CD4-positive, alpha-beta T cell treated with Interleukin-15 for 1 hour (primary cell): ENCODE data around the gene TTLL6.
"Not testable (repeated sequence)": the region's sequence is repeated elsewhere in the genome, so short reads cannot be mapped to it uniquely, and the experiment has no call there.

Source experiments
- DNase-seq: peaks from one replicate; pipeline ENCODE4 v3.0.0-alpha.2; 2020

TTLL6 gene

GRCh38 chr17:48816774-48817590 lies at the start of gene TTLL6:
Gene TTLL6, minus strand, starts transcription at chr17:48817229. Its CDS starts 157 bp downstream, at chr17:48817072.
- peak; percentile 74 for DNase-seq

DNA sequence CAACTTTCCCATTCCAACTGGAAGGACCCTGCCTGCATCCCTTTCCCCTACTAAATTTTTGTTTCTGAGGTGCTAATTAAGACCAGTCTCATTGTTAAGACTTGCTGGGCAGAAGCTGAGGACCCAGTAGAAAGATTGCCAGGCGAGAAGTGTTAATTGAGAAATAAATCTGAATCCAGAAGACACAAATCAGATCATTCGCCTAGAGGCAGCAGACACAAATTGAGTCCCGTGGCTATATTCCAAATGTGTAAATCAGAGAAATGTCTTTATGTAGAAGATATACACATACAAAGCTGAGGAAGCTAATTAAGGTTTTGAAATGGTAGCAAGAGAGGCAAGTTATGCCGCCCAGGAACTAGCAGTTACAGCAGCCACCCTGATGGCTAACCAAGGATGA lies 43.4 kb upstream of the TTLL6 start:
- DNase-seq, result no peak

GRCh38 chr17:48860034-48860433 lies 43.0 kb upstream of the TTLL6 start:
- no peak for DNase-seq

DNA sequence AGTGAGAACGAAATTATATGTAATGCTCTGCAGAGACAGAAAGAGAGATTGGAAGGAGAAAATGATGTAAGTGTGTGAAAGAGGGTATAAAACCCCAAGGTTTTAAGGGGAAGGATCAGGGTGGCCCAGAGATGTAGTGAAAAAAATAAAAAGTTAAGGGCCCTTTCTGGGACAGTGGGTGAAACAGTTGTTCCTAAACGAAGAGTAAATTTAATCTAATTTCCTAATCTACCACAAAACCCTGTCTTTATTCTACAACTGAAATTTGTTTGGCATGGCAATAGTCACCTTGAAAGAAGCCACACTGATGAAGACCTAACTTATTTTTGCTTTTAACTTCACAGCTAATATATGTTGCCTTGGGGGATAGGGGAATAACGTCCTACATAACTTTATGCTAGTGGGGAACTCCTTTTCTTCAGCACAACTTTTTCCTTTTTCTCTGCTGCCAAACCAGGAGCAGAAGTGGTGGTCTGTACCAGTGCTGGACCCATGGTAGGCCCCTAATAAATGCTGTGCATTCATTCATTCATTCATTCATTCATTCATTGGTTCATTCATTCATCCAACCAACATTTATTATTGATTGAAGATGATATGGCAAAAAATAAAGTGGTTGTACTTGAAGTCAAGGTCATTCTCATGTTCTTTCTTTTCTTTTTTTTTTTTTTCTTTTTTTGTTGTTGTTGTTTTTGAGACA lies 39.2 kb upstream of the TTLL6 start:
- no peak for DNase-seq

- DNase-seq, result no peak
These were observed 37.9 kb upstream of the TTLL6 start for GRCh38 chr17:48854774-48855476.

DNA sequence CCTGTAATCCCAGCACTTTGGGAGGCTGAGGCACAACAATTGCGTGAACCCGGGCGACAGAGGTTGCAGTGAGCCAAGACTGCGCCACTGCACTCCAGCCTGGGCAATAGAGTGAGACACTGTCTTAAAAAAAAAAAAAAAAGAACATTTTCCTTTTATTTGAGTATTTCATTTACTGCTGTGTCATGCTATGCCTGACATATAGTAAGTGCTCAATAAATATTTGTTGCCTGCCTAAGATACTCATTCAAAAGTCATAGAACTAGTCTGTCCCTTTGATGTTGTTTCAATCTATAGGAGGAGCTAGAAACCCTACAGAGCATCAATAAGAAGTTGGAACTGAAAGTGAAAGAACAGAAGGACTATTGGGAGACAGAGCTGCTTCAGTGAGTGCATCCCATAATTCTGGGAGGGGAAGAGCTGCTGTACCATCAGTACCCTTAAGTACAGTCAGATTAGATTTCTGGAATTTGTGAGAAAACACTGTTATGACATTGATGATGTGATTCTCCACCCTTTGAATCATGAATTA lies 33.8 kb upstream of the TTLL6 start:
- no peak for DNase-seq

- no peak for DNase-seq
These were observed 26.3 kb upstream of the TTLL6 start for GRCh38 chr17:48843187-48843900.

DNA sequence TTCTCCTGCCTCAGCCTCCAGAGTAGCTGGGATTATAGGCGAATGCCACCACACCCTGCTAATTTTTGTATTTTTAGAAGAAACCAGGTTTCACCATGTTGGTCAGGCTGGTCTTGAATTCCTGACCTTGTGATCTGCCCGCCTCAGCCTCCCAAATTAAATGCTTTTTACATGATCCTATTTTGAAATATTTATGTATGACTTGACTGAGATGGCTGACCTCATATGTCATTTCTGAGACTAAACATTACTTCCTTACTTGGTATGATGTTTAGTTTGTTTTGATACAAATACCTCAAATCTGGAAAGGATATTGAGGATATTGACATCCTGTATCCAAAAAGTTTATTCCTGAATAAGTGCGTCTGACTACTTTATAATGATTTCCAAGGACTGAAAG lies 25.7 kb upstream of the TTLL6 start:
- no peak for DNase-seq

DNA sequence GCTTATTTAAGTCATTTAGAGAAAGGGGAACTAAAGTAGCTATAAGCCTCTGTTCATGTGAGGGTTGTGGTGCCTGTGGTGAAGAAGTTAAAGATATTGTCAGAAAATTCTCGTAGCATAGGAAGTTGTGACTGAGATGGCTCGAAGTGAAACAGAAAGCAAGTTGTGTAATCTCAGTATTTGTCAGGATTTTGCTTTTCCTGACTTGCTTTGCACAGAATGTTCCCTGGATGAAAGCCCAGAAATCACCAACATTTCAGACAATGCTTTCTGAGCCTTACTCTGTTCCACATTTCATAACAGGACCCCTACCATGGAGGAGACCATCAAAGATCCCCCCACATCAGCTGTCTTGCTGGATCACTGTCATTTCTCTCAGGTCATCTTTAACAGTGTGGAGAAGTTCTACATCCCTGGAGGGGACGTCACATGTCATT lies 24.4 kb upstream of the TTLL6 start:
- peak; percentile 35 for DNase-seq

GRCh38 chr17:48840441-48840840 lies 23.4 kb upstream of the TTLL6 start:
- no peak for DNase-seq

DNA sequence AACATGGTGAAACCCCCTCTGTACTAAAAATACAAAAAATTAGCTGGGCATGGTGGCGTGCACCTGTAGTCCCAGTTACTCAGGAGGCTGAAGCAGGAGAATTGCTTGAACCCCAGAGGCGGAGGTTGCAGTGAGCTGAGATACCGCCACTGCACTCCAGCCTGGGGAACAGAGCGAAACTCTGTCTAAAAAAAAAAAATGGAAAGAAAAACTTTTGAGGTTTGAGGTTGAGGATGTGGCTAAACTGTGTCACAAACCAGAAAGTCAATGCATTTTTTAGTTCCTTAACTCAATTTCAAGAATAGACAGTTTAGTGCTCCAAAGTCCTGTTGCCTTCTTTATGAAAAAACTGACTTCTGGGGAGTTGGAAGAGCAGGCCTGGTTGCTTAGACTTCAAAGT lies 20.4 kb upstream of the TTLL6 start:
- DNase-seq, result not testable (repeated sequence)

DNA sequence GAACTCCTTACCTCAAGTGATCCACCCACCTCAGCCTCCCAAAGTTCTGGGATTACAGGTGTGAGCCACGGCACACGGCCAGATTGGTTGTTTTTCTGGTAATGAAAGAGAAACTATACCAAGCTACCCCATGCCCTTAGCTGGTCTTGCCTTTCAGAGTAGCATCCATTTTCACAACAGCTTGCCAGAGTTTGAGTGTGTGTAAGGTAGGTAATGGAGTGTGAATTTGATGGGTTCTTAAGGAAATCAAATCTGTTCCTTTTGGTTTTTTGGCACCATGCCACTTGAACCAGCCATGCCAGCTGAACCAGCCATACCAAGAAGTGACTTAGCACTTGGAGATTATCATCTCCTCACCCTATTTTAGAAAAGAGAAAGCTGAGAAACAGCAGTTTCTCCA lies 18.9 kb upstream of the TTLL6 start:
- no peak for DNase-seq

DNA sequence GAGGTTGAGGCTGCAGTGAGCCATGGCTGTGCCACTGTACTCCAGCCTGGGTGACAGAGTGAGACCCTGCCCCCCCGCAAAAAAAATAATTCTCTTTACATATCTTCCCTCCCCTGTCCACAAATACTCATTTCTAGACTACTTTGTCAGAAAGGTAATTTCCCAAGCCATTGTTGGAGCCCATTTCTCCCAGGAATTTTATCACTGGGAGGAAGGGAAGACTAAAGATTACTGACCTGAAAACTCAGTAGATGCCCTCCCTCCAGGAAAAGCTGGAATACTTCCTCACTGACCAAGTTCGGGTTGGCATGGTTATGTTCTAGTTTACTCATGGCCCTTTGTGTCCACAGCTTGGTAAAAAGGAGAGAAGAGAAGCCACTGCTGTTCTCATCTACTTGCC lies 17.9 kb upstream of the TTLL6 start:
- no peak for DNase-seq

- DNase-seq, result no peak
These were observed 14.5 kb upstream of the TTLL6 start for GRCh38 chr17:48831549-48831883.

- DNase-seq, result peak; percentile 92
These were observed 14.0 kb upstream of the TTLL6 start, which contains the start of gene CALCOCO2 for GRCh38 chr17:48830840-48831548. Gene CALCOCO2, plus strand, starts transcription at chr17:48831035. Its CDS starts 10,673 bp downstream, at chr17:48841708.

- DNase-seq, result no peak
These were observed 8.7 kb upstream of the TTLL6 start for GRCh38 chr17:48825446-48826381.

DNA sequence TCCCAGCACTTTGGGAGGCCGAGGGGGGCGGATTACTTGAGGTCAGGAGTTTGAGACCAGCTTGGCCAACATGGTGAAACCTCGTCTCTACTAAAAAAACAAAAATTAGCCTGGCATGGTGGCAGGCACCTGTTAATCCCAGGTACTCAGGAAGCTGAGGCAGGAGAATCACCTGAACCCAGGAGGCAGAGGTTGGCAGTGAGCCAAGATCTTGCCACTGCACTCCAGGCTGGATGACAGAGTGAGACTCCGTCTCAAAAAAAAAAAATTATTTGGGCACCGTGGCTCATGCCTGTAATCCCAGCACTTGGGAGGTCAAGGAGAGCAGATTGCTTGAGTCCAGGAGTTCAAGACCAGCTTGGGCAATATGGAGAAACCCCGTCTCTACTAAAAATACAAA lies 3.9 kb upstream of the TTLL6 start:
- not testable (repeated sequence) for DNase-seq

DNA sequence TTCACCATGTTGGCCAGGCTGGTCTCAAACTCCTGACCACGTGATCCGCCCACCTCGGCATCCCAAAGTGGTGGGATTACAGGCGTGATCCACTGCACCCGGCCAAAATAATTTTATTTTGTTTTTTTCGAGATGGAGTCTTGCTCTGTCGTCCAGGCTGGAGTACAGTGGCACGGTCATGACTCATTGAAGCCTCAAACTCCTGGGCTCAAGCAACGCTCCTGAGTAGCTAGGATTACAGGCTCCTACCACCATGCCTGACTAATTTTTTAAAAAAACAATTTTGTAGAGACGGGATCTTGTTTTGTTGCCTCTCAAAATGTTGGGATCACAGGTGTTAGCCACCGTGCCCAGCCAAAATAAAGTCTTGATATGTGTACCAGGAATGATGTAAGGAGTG lies 2.4 kb upstream of the TTLL6 start:
- DNase-seq, result no peak

DNA sequence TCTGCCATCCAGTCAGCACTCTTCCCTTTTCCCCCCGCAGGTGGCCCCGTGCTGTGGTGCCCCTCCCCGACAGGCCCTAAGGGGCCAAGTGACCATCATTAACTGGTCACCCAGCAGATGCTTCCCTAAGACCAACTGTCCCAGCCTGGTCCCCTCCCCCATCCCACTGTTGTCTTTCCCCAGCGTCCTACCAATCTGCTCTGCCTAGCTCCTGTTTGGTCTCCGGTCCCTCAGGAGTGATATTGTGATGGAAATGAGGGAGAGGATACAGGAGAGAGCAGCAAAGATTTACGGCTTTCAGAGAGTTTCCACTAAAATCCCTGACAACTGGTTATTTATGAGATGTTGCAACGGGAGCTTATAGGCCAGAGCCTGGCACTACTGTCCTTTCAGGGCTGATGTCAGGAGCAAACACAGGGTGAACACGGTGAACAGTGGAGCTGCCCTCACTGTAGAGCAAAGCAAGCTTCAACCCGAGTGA lies 1.4 kb upstream of the TTLL6 start:
- DNase-seq, result no peak

GRCh38 chr17:48816438-48816773 lies 623 bp downstream of the TTLL6 start:
- no peak for DNase-seq

GRCh38 chr17:48815311-48815710 lies 1.7 kb downstream of the TTLL6 start:
- DNase-seq, result no peak
